ENCODE data around the gene TUBGCP6.
"Not testable (repeated sequence)": the region's sequence is repeated elsewhere in the genome, so short reads cannot be mapped to it uniquely, and the experiment has no call there.

Gene TUBGCP6

GRCh38 chr22:50211147-50211546, 33.7 kb downstream of the TUBGCP6 start:
- no peak overlapping the region for H3K9ac ChIP-seq (ENCODE audit: low read depth, low read length)
- H3K9me3 ChIP-seq (ENCODE audit: control insufficient read depth, insufficient read depth, low read length) = no peaks in the 10 kb centered on the region
- H3K27ac ChIP-seq (ENCODE audit: low read depth, low read length) = no peak overlapping the region
- H3K27me3 ChIP-seq (ENCODE audit: control insufficient read depth, insufficient read depth, low read length) = no peaks in the 10 kb centered on the region
- peaks cover 66% of the 10 kb centered on the region for H3K36me3 ChIP-seq (ENCODE audit: control insufficient read depth, insufficient read depth, low read length)
- no peak overlapping the region for H3K4me3 ChIP-seq (ENCODE audit: low read depth, low read length)
- H3K4me1 ChIP-seq (ENCODE audit: control insufficient read depth, insufficient read depth, low read length) = no peaks in the 10 kb centered on the region

- no peak overlapping the region for H3K4me3 ChIP-seq (ENCODE audit: low read depth, low read length)
- H3K27me3 ChIP-seq (ENCODE audit: control insufficient read depth, insufficient read depth, low read length) = no peaks in the 10 kb centered on the region
- H3K9ac ChIP-seq (ENCODE audit: low read depth, low read length) = no peak overlapping the region
- peaks cover 63% of the 10 kb centered on the region for H3K36me3 ChIP-seq (ENCODE audit: control insufficient read depth, insufficient read depth, low read length)
- H3K27ac ChIP-seq (ENCODE audit: low read depth, low read length) = no peak overlapping the region
- H3K9me3 ChIP-seq (ENCODE audit: control insufficient read depth, insufficient read depth, low read length) = no peaks in the 10 kb centered on the region
- no peaks in the 10 kb centered on the region for H3K4me1 ChIP-seq (ENCODE audit: control insufficient read depth, insufficient read depth, low read length)
Measured at GRCh38 chr22:50210378-50211139, 34.3 kb downstream of the TUBGCP6 start.

GRCh38 chr22:50209893-50210292, 34.9 kb downstream of the TUBGCP6 start:
- Histone ChIP-seq H3K36me3 (ENCODE audit: control insufficient read depth, insufficient read depth, low read length) (peaks cover 57% of the 10 kb centered on the region), H3K27ac (ENCODE audit: low read depth, low read length) (no peak overlapping the region)

DNA sequence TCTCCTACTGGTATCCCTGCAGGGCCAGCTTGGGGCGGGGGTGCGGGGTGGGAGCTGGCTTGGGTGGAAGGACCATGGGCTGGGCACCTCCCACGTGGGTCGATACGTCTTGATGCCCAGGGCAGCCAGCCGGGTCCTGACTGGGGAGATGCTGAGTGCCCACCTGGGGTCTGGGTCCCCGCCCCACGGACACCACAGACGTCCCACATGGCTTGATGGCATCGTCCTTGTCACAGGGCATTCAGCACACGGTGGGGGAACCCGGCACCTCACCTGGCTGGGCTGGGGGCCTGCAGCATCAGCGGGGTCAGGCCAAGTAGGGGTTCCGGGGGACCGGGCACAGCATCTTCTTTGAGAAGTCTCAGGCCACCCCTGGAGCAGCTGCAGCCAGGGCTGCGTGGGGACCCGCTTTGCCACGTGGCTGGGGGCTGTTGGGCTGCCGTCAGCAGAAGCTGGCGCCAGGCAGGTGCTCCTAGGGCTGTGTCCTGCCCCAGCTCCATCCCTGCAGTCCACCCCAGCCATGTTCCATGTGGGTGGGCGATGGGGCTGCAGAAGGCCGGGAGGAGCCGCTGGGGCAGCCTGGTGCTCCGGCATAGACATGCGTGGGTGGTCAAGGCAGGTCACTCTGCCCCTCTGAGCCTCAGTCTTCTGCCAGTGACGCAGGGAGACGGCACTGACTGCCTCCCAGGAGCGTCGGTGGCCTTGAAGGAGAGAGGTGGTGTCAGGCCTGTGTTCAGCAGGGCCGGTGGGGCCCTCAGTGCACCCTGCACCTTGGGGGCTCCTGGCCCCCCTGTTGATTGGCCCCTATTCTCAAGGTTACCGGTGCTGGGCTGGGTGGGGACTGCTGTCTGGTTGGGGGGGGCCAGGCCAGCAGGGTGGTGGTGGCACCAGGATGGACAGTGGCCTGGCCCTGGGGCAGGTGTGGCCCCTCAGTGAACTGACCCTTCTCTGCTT, 35.6 kb downstream of the TUBGCP6 start:
- peaks cover 54% of the 10 kb centered on the region for H3K36me3 ChIP-seq (ENCODE audit: control insufficient read depth, insufficient read depth, low read length)

More at GRCh38 chr22:50209893-50210292, 34.9 kb downstream of the TUBGCP6 start:
- Histone ChIP-seq H3K9ac (ENCODE audit: low read depth, low read length) (no peak overlapping the region), H3K4me3 (ENCODE audit: low read depth, low read length) (no peak overlapping the region), H3K4me1 (ENCODE audit: control insufficient read depth, insufficient read depth, low read length) (no peaks in the 10 kb centered on the region), H3K9me3 (ENCODE audit: control insufficient read depth, insufficient read depth, low read length) (no peaks in the 10 kb centered on the region), H3K27me3 (ENCODE audit: control insufficient read depth, insufficient read depth, low read length) (no peaks in the 10 kb centered on the region)

DNA sequence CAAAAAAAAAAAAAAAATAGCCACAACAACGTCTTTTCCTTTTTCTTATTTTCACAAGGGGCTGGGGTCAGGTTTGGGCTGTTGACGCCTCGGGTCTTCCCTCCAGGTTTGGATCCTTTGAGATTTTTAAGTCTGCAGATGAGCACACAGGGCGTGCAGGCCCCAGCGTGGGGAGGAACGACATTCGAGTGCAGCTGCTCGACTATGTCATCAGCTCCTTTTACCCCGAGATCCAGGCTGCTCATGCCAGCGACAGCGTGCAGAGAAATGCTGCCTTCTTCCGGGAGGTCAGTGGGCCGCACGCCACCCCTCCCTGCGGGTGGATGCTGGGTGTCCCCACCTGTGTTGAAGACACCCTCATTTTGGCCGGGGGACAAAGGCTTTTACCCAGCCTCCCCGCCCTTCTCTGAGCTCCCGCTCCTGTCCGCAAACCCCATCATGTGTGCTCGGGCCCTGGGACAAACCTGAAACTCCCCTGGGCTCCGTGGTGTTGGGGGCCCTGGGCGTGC, 36.3 kb downstream of the TUBGCP6 start:
- Histone ChIP-seq H3K27me3 (ENCODE audit: control insufficient read depth, insufficient read depth, low read length) (no peaks in the 10 kb centered on the region), H3K27ac (ENCODE audit: low read depth, low read length) (no peak overlapping the region), H3K36me3 (ENCODE audit: control insufficient read depth, insufficient read depth, low read length) (peaks cover 51% of the 10 kb centered on the region), H3K4me1 (ENCODE audit: control insufficient read depth, insufficient read depth, low read length) (no peaks in the 10 kb centered on the region), H3K4me3 (ENCODE audit: low read depth, low read length) (no peak overlapping the region), H3K9me3 (ENCODE audit: control insufficient read depth, insufficient read depth, low read length) (no peaks in the 10 kb centered on the region), H3K9ac (ENCODE audit: low read depth, low read length) (no peak overlapping the region)

More for the DNA sequence above, 35.6 kb downstream of the TUBGCP6 start:
- Histone ChIP-seq H3K27ac (ENCODE audit: low read depth, low read length) (no peak overlapping the region), H3K9ac (ENCODE audit: low read depth, low read length) (no peak overlapping the region), H3K4me1 (ENCODE audit: control insufficient read depth, insufficient read depth, low read length) (no peaks in the 10 kb centered on the region), H3K27me3 (ENCODE audit: control insufficient read depth, insufficient read depth, low read length) (no peaks in the 10 kb centered on the region), H3K4me3 (ENCODE audit: low read depth, low read length) (no peak overlapping the region), H3K9me3 (ENCODE audit: control insufficient read depth, insufficient read depth, low read length) (no peaks in the 10 kb centered on the region)

- no peak overlapping the region for H3K9ac ChIP-seq (ENCODE audit: low read depth, low read length)
- H3K4me3 ChIP-seq (ENCODE audit: low read depth, low read length) = no peak overlapping the region
- no peaks in the 10 kb centered on the region for H3K27me3 ChIP-seq (ENCODE audit: control insufficient read depth, insufficient read depth, low read length)
- H3K36me3 ChIP-seq (ENCODE audit: control insufficient read depth, insufficient read depth, low read length) = peaks cover 50% of the 10 kb centered on the region
- H3K27ac ChIP-seq (ENCODE audit: low read depth, low read length) = no peak overlapping the region
- H3K4me1 ChIP-seq (ENCODE audit: control insufficient read depth, insufficient read depth, low read length) = no peaks in the 10 kb centered on the region
- no peaks in the 10 kb centered on the region for H3K9me3 ChIP-seq (ENCODE audit: control insufficient read depth, insufficient read depth, low read length)
Measured at GRCh38 chr22:50207383-50208140, 37.3 kb downstream of the TUBGCP6 start.

- H3K9ac ChIP-seq (ENCODE audit: low read depth, low read length) = no peak overlapping the region
- no peaks in the 10 kb centered on the region for H3K4me1 ChIP-seq (ENCODE audit: control insufficient read depth, insufficient read depth, low read length)
- H3K36me3 ChIP-seq (ENCODE audit: control insufficient read depth, insufficient read depth, low read length) = peaks cover 42% of the 10 kb centered on the region
- no peak overlapping the region for H3K4me3 ChIP-seq (ENCODE audit: low read depth, low read length)
- H3K27me3 ChIP-seq (ENCODE audit: control insufficient read depth, insufficient read depth, low read length) = no peaks in the 10 kb centered on the region
- no peaks in the 10 kb centered on the region for H3K9me3 ChIP-seq (ENCODE audit: control insufficient read depth, insufficient read depth, low read length)
- H3K27ac ChIP-seq (ENCODE audit: low read depth, low read length) = no peak overlapping the region
Measured at GRCh38 chr22:50206599-50206998, 38.2 kb downstream of the TUBGCP6 start.

GRCh38 chr22:50205781-50206569, 38.8 kb downstream of the TUBGCP6 start:
- H3K27me3 ChIP-seq (ENCODE audit: control insufficient read depth, insufficient read depth, low read length) = no peaks in the 10 kb centered on the region
- peaks cover 38% of the 10 kb centered on the region for H3K36me3 ChIP-seq (ENCODE audit: control insufficient read depth, insufficient read depth, low read length)
- H3K4me3 ChIP-seq (ENCODE audit: low read depth, low read length) = no peak overlapping the region
- H3K9ac ChIP-seq (ENCODE audit: low read depth, low read length) = no peak overlapping the region
- H3K9me3 ChIP-seq (ENCODE audit: control insufficient read depth, insufficient read depth, low read length) = no peaks in the 10 kb centered on the region
- no peaks in the 10 kb centered on the region for H3K4me1 ChIP-seq (ENCODE audit: control insufficient read depth, insufficient read depth, low read length)
- H3K27ac ChIP-seq (ENCODE audit: low read depth, low read length) = no peak overlapping the region

DNA sequence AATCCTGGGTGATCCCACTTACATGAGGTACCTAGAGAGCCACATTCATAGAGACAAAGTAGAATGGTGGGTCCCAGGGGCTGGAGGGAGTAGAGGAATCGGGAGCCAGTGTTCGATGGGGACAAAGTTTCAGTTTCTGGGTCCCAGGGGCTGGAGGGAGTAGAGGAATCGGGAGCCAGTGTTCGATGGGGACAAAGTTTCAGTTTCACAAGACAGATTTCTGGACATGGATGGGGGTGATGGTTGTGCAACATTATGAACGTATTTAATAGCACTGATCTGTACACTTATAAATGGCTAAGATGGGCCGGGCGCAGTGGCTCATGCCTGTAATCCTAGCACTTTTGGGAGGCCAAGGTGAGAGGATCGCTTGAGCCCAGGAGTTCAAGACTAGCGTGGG, 39.8 kb downstream of the TUBGCP6 start:
- not testable (repeated sequence) for H3K9me3 ChIP-seq (ENCODE audit: control insufficient read depth, insufficient read depth, low read length); H3K27ac ChIP-seq (ENCODE audit: low read depth, low read length); H3K4me3 ChIP-seq (ENCODE audit: low read depth, low read length); H3K4me1 ChIP-seq (ENCODE audit: control insufficient read depth, insufficient read depth, low read length); H3K27me3 ChIP-seq (ENCODE audit: control insufficient read depth, insufficient read depth, low read length); H3K9ac ChIP-seq (ENCODE audit: low read depth, low read length)
- peaks cover 28% of the 10 kb centered on the region for H3K36me3 ChIP-seq (ENCODE audit: control insufficient read depth, insufficient read depth, low read length)

GRCh38 chr22:50204571-50204970, 40.3 kb downstream of the TUBGCP6 start:
- Histone ChIP-seq H3K27ac (ENCODE audit: low read depth, low read length) (no peak overlapping the region), H3K4me3 (ENCODE audit: low read depth, low read length) (no peak overlapping the region), H3K9me3 (ENCODE audit: control insufficient read depth, insufficient read depth, low read length) (no peaks in the 10 kb centered on the region), H3K9ac (ENCODE audit: low read depth, low read length) (no peak overlapping the region), H3K27me3 (ENCODE audit: control insufficient read depth, insufficient read depth, low read length) (no peaks in the 10 kb centered on the region), H3K36me3 (ENCODE audit: control insufficient read depth, insufficient read depth, low read length) (peaks cover 27% of the 10 kb centered on the region), H3K4me1 (ENCODE audit: control insufficient read depth, insufficient read depth, low read length) (0 out of 2 replicates have a peak, but pooled peaks cover 4% of the 10 kb centered on the region)
